B cell (primary cell): ENCODE results near the gene KRT77. TPM values are rescaled to one million over a fixed set of nuclear protein-coding genes. Genes with fewer than 3 reads are reported as not detected.

ENCODE experiments used
- ATAC-seq: fragments of 200-7000 bp; cut with Tn5 transposase; one replicate; pipeline ENCODE4 v1.10.0; 2021; ENCODE audit warnings: low read depth, mild to moderate bottlenecking, moderate number of reproducible peaks, moderate library complexity
- CTCF ChIA-PET: fragments of 350-600 bp; sonication (Branson Sonifier 250); formaldehyde crosslinking; loops from one replicate; lab custom pipeline; 2021; ENCODE audit warnings: antibody characterized with exemption, inconsistent platforms; lab: Charles Lee
- POLR2A ChIA-PET: fragments of 350-600 bp; sonication (Branson Sonifier 250); formaldehyde crosslinking; loops from one replicate; lab custom pipeline; 2021; ENCODE audit warnings: antibody characterized with exemption; lab: Charles Lee
- DNase-seq: peaks from one replicate; pipeline ENCODE4 v3.0.0; 2013
- H2AFZ ChIP-seq: 2 replicates; pipeline ENCODE4 v1.6.1; 2012; ENCODE audit warnings: mild to moderate bottlenecking, low read depth, low read length; ENCODE audit not compliant: insufficient read depth, poor library complexity, severe bottlenecking
- H3K27ac ChIP-seq, 2 donors: 1 replicate in 1 of 2; 2 replicates in 1 of 2; pipeline ENCODE4 v1.5.1; 2012 to 2013; ENCODE audit warnings: low read length in 2 of 2, mild to moderate bottlenecking in 2 of 2, moderate library complexity in 1 of 2
- H3K27me3 ChIP-seq, 4 experiments: fragments of 200-600 bp in 1 of 4; sonication (generic) in 1 of 4; replicated peaks in 1 of 4; 1 replicate in 2 of 4; 2 replicates in 2 of 4; pipeline versions ENCODE4 v1.6.1 to v1.7.0; 2013 to 2016; ENCODE audit warnings: low read length in 3 of 4, mild to moderate bottlenecking in 2 of 4, mixed read lengths in 1 of 4, moderate library complexity in 1 of 4; ENCODE audit not compliant: insufficient read depth in 4 of 4, control insufficient read depth in 3 of 4; ENCODE audit errors: control extremely low read depth in 1 of 4
- H3K36me3 ChIP-seq, 2 experiments: replicated peaks in 1 of 2; 1 replicate in 1 of 2; 2 replicates in 1 of 2; pipeline versions ENCODE4 v1.6.1 to v1.7.1; 2013; ENCODE audit warnings: low read length in 1 of 2; ENCODE audit not compliant: insufficient read depth in 2 of 2, control insufficient read depth in 1 of 2; ENCODE audit errors: control extremely low read depth in 1 of 2, extremely low read depth in 1 of 2
- H3K4me1 ChIP-seq, 2 donors: fragments of 200-600 bp in 1 of 2; sonication (generic) in 1 of 2; 1 replicate in 1 of 2; 2 replicates in 1 of 2; pipeline versions ENCODE4 v1.5.1 to v1.6.1; 2013 to 2017; ENCODE audit warnings: low read length in 2 of 2; ENCODE audit not compliant: control insufficient read depth in 2 of 2, insufficient read depth in 2 of 2
- H3K4me2 ChIP-seq: replicated peaks from 2 replicates; pipeline ENCODE3; 2012; ENCODE audit warnings: mild to moderate bottlenecking, low read depth, low read length; ENCODE audit not compliant: poor library complexity, severe bottlenecking
- H3K4me3 ChIP-seq, 5 experiments: fragments of 200-600 bp in 1 of 5; sonication (generic) in 1 of 5; 1 replicate in 3 of 5; 2 replicates in 2 of 5; pipeline versions ENCODE4 v1.5.1 to v1.7.0; 2011 to 2016; ENCODE audit warnings: low read length in 4 of 5, mild to moderate bottlenecking in 4 of 5, low read depth in 2 of 5, control low read depth in 1 of 5, moderate library complexity in 1 of 5; ENCODE audit not compliant: insufficient read depth in 1 of 5; ENCODE audit errors: control extremely low read depth in 1 of 5, extremely low read depth in 1 of 5
- H3K79me2 ChIP-seq: fragments of 200-600 bp; sonication (generic); one replicate; pipeline ENCODE4 v1.6.0; 2016; ENCODE audit warnings: low read length; ENCODE audit not compliant: control insufficient read depth, insufficient read depth
- H3K9ac ChIP-seq: fragments of 200-600 bp; sonication (generic); 2 replicates; pipeline ENCODE4 v1.6.1; 2017; ENCODE audit warnings: mild to moderate bottlenecking, low read length, moderate library complexity
- H3K9me3 ChIP-seq, 3 donors: one replicate each; pipeline versions ENCODE4 v1.6.1 to v1.7.1; 2013; ENCODE audit warnings: low read length in 2 of 3; ENCODE audit not compliant: control insufficient read depth in 2 of 3, insufficient read depth in 1 of 3; ENCODE audit errors: control extremely low read depth in 1 of 3
- H4K20me1 ChIP-seq: 2 replicates; pipeline ENCODE4 v1.6.0; 2012; ENCODE audit warnings: mild to moderate bottlenecking, low read length; ENCODE audit not compliant: insufficient read depth, control insufficient read depth, poor library complexity, severe bottlenecking
- H3K27ac Mint-ChIP-seq: one replicate; pipeline ENCODE4 v1.8.0; 2021; ENCODE audit warnings: mixed read lengths
- H3K27me3 Mint-ChIP-seq: one replicate; pipeline ENCODE4 v1.8.0; 2021; ENCODE audit warnings: mixed read lengths
- H3K4me1 Mint-ChIP-seq: one replicate; pipeline ENCODE4 v1.8.0; 2021; ENCODE audit warnings: mixed read lengths
- H3K4me3 Mint-ChIP-seq: one replicate; pipeline ENCODE4 v1.8.0; 2021; ENCODE audit warnings: mixed read lengths
- H3K9me3 Mint-ChIP-seq: one replicate; pipeline ENCODE4 v1.8.0; 2022; ENCODE audit warnings: mixed read lengths; ENCODE audit not compliant: insufficient read depth
- EZH2 ChIP-seq: IDR thresholded peaks from 2 replicates; pipeline ENCODE4 v1.6.1; 2012; ENCODE audit warnings: borderline replicate concordance, low read depth, mild to moderate bottlenecking, moderate library complexity, low read length; ENCODE audit not compliant: insufficient read depth, poor library complexity, severe bottlenecking
- intact Hi-C: fragments of 100-400 bp; cut with micrococcal nuclease; formaldehyde crosslinking; loops from one replicate; pipeline ENCODE4 v1.10.0; 2022
- polyA plus RNA-seq: library from polyadenylated mRNA; depleted of rRNA; stranded (reverse); fragments of >200 nt; gene quantifications from 2 replicates; pipeline ENCODE4 v1.2.3, GENCODE V29; 2012
- total RNA-seq, 2 donors: library from RNA; stranded (reverse); fragments of 120-200 nt in 1 of 2; gene quantifications; 1 replicate in 1 of 2; 2 replicates in 1 of 2; pipeline versions ENCODE4 v1.2.3 to v1.2.4, GENCODE V29; 2013 to 2022
- TF ChIP-seq, protein P1 (sequence below): fragments of 200-600 bp; IDR thresholded peaks from one replicate; pipeline ENCODE4 v1.8.0; 2022; ENCODE audit warnings: antibody characterized with exemption, mild to moderate bottlenecking

KRT77 gene
- total and polyA plus RNA-seq, 2 donors (not counting 1 experiment from before 2014, with no cell fraction given): not detected

DNA sequence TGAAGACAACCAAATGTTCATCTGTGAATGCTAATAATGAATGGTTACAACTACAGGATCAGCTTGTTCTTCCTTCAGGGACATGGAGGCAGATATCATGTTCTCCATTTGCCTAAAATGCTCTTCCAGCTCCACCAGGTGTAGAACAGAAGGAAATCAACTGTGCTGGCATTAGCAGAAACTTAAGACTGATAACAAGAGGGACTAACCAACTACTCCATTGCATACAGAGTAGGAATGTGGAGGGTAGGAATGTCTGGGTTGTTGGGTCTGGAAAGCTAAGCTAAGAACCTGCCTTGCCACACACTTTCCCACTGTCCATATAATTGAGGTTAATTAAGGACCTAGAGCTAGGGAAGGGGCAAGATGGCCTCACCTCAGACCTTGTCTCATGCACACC lies 39.9 kb downstream of the KRT77 start:
- Mint-ChIP-seq H3K27me3 (peaks cover 37% of the 10 kb centered on the region), H3K9me3 (no peaks in the 10 kb centered on the region), H3K27ac (no peak overlapping the region)

DNA sequence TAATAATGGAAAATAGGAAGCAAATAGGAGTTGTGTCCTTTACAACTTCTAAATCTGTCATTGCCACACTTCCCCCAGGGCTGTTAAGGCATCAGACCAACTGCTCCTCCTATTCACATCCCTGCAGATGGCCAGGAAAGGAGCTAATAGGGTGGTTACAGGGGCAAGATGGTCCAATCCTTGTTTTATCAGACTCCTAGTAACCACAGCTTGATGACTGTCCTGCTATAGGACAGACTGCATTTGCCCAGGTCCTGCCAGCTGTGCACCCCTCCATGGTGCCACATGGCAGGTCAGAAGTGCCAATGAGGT lies 40.5 kb downstream of the KRT77 start:
- Histone ChIP-seq H3K4me2 (no peak overlapping the region), H4K20me1 (no peaks in the 10 kb centered on the region), H3K36me3 (no peaks in the 10 kb centered on the region), H3K4me3 (no peak overlapping the region), H3K79me2 (no peaks in the 10 kb centered on the region), H3K4me1 (no peaks in the 10 kb centered on the region), H3K27ac (no peak overlapping the region), H2AFZ (no peak overlapping the region), H3K9me3 (no peaks in the 10 kb centered on the region), H3K27me3 (peaks cover 0 to 13% (median 0%) of the 10 kb centered on the region in 4 experiments), H3K9ac (no peak overlapping the region)
- no peak overlapping the region for H3K4me3 Mint-ChIP-seq
- no peaks in the 10 kb centered on the region for H3K4me1 Mint-ChIP-seq
- peaks cover 39% of the 10 kb centered on the region for H3K27me3 Mint-ChIP-seq
- no peak for ATAC-seq
- intact Hi-C loops: no loop called here
- ChIA-PET POLR2A (no interaction called here), CTCF (no interaction called here)
- no peak for DNase-seq
- no peak overlapping the region for H3K27ac Mint-ChIP-seq
- no peaks in the 10 kb centered on the region for H3K9me3 Mint-ChIP-seq
- TF ChIP-seq EZH2: no peak

More for the DNA sequence above, 39.9 kb downstream of the KRT77 start:
- ChIA-PET CTCF (no interaction called here), POLR2A (no interaction called here)
- H2AFZ ChIP-seq: no peak overlapping the region
- H3K27ac ChIP-seq: no peak overlapping the region
- intact Hi-C loops: no loop called here
- no peaks in the 10 kb centered on the region for H3K9me3 ChIP-seq
- no peaks in the 10 kb centered on the region for H3K4me1 Mint-ChIP-seq
- H3K4me1 ChIP-seq: no peaks in the 10 kb centered on the region
- H3K79me2 ChIP-seq: no peaks in the 10 kb centered on the region
- H3K4me2 ChIP-seq: no peak overlapping the region
- H3K36me3 ChIP-seq: no peaks in the 10 kb centered on the region
- TF ChIP-seq, protein P1, sequence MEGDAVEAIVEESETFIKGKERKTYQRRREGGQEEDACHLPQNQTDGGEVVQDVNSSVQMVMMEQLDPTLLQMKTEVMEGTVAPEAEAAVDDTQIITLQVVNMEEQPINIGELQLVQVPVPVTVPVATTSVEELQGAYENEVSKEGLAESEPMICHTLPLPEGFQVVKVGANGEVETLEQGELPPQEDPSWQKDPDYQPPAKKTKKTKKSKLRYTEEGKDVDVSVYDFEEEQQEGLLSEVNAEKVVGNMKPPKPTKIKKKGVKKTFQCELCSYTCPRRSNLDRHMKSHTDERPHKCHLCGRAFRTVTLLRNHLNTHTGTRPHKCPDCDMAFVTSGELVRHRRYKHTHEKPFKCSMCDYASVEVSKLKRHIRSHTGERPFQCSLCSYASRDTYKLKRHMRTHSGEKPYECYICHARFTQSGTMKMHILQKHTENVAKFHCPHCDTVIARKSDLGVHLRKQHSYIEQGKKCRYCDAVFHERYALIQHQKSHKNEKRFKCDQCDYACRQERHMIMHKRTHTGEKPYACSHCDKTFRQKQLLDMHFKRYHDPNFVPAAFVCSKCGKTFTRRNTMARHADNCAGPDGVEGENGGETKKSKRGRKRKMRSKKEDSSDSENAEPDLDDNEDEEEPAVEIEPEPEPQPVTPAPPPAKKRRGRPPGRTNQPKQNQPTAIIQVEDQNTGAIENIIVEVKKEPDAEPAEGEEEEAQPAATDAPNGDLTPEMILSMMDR: no peak
- no peak for TF ChIP-seq EZH2
- DNase-seq (no peak), ATAC-seq (no peak)
- H4K20me1 ChIP-seq: no peaks in the 10 kb centered on the region
- H3K27me3 ChIP-seq: peaks cover 0 to 9% (median 0%) of the 10 kb centered on the region in 4 experiments
- no peak overlapping the region for H3K4me3 Mint-ChIP-seq
- H3K9ac ChIP-seq: no peak overlapping the region
- no peak overlapping the region for H3K4me3 ChIP-seq
